Measurements from ENCODE around the gene SYTL2.

DNA sequence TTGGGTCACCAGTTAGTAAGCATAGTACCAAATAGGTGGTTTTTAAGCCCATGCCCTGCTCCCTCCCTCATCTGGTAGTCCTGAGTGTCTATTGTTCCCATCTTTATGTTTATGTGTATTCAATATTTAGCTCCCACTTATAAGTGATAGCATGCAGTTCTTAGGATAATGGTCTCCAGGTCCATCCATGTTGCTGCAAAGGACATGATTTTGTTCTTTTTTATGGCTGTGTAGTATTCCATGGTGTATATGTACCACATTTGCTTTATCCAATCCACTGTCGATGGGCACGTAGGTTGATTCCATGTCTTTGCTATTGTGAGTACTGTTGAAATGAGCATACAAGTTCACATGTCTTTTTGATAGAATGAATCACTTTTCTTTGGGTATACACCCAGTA lies 18.2 kb upstream of the SYTL2 start:
- TF ChIP-seq, protein P1, sequence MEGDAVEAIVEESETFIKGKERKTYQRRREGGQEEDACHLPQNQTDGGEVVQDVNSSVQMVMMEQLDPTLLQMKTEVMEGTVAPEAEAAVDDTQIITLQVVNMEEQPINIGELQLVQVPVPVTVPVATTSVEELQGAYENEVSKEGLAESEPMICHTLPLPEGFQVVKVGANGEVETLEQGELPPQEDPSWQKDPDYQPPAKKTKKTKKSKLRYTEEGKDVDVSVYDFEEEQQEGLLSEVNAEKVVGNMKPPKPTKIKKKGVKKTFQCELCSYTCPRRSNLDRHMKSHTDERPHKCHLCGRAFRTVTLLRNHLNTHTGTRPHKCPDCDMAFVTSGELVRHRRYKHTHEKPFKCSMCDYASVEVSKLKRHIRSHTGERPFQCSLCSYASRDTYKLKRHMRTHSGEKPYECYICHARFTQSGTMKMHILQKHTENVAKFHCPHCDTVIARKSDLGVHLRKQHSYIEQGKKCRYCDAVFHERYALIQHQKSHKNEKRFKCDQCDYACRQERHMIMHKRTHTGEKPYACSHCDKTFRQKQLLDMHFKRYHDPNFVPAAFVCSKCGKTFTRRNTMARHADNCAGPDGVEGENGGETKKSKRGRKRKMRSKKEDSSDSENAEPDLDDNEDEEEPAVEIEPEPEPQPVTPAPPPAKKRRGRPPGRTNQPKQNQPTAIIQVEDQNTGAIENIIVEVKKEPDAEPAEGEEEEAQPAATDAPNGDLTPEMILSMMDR (IDR thresholded peaks at IDR 0.05): no peak
- TF ChIP-seq POLR2AphosphoS5 (IDR thresholded peaks at IDR 0.05; ENCODE audit: insufficient read depth in 1 of 2, low read depth in 1 of 2): no peak
- TF ChIP-seq POLR2A (IDR thresholded peaks at IDR 0.05): no peak

Measured in vagina (tissue), 2 donors.